Peyer's patch (tissue), 4 donors: ENCODE data around the gene FBLN5.

Source experiments
- POLR2A ChIP-seq, 2 donors: fragments of 450-650 bp; IDR thresholded peaks; one replicate each; pipeline ENCODE4 v1.5.1; 2017; ENCODE audit warnings: antibody characterized with exemption in 2 of 2, mild to moderate bottlenecking in 2 of 2, moderate library complexity in 2 of 2
- TF ChIP-seq, protein P1 (sequence below), 6 experiments: fragments of 450-650 bp in 4 of 6; fragments of 200-600 bp in 2 of 6; sonication (generic) in 1 of 6; IDR thresholded peaks; one replicate each; pipeline ENCODE4 v1.5.1; 2017 to 2019; ENCODE audit warnings: antibody characterized with exemption in 6 of 6, mild to moderate bottlenecking in 3 of 6, moderate library complexity in 1 of 6

DNA sequence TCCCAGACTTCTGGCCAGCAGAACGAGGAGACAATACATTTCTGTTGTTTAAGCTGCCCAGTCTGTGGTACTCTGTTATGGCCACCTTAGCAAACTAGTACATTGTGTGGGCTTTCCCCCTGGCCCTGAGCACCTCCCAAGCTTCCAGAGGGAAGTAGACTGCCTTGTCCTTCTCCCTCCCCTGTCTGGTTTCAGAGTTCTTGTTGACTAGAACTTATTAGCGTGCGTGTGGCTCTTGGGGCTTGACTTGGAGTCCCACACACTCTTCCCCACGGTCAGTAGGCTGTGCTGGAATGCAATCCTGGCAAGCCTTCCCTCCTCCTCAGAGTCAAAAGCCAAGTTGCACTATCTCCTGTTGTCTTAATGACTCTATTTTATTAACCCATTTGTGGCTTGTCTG is 27.7 kb downstream of the FBLN5 start:
- TF ChIP-seq, protein P1, sequence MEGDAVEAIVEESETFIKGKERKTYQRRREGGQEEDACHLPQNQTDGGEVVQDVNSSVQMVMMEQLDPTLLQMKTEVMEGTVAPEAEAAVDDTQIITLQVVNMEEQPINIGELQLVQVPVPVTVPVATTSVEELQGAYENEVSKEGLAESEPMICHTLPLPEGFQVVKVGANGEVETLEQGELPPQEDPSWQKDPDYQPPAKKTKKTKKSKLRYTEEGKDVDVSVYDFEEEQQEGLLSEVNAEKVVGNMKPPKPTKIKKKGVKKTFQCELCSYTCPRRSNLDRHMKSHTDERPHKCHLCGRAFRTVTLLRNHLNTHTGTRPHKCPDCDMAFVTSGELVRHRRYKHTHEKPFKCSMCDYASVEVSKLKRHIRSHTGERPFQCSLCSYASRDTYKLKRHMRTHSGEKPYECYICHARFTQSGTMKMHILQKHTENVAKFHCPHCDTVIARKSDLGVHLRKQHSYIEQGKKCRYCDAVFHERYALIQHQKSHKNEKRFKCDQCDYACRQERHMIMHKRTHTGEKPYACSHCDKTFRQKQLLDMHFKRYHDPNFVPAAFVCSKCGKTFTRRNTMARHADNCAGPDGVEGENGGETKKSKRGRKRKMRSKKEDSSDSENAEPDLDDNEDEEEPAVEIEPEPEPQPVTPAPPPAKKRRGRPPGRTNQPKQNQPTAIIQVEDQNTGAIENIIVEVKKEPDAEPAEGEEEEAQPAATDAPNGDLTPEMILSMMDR (IDR thresholded peaks at IDR 0.05) = no peak
- TF ChIP-seq POLR2A (IDR thresholded peaks at IDR 0.05) = no peak
